GM18951 (cell line): Measurements from ENCODE around the gene IFNG-AS1.

Experiments
- POLR2A ChIP-seq: IDR thresholded peaks from 4 replicates; pipeline ENCODE4 v1.6.1; 2011; ENCODE audit warnings: mild to moderate bottlenecking; ENCODE audit not compliant: insufficient read length, insufficient read depth; ENCODE audit errors: extremely low read depth
- in situ Hi-C: fragments of 300-500 bp; cut with MboI; formaldehyde crosslinking; loops from one replicate; pipeline ENCODE4 v1.12.0; 2022; ENCODE audit warnings: low sequenced_read_pairs, mixed read lengths, inconsistent platforms; ENCODE audit not compliant: unreplicated experiment

The IFNG-AS1 gene

GRCh38 chr12:68003777-68004176, 14.5 kb downstream of the IFNG-AS1 start:
- TF ChIP-seq POLR2A = no peak
- in situ Hi-C loops = no loop called here

GRCh38 chr12:68007033-68007432, 17.8 kb downstream of the IFNG-AS1 start:
- in situ Hi-C loops = no loop called here
- no peak for TF ChIP-seq POLR2A

- in situ Hi-C loops = no loop called here
- no peak for TF ChIP-seq POLR2A
Observed at GRCh38 chr12:68007466-68007865, 18.2 kb downstream of the IFNG-AS1 start.

- TF ChIP-seq POLR2A = no peak
Observed at GRCh38 chr12:68011206-68011881, 22.1 kb downstream of the IFNG-AS1 start.

GRCh38 chr12:68011882-68012207, 22.6 kb downstream of the IFNG-AS1 start:
- TF ChIP-seq POLR2A = no peak

More at GRCh38 chr12:68011206-68011881, 22.1 kb downstream of the IFNG-AS1 start:
- in situ Hi-C loops = no loop called here

GRCh38 chr12:68012712-68013111, 23.5 kb downstream of the IFNG-AS1 start:
- TF ChIP-seq POLR2A = no peak
- in situ Hi-C loops = no loop called here

More at GRCh38 chr12:68011882-68012207, 22.6 kb downstream of the IFNG-AS1 start:
- in situ Hi-C loops = no loop called here

- no peak for TF ChIP-seq POLR2A
- in situ Hi-C loops = no loop called here
Observed at GRCh38 chr12:68013181-68013580, 23.9 kb downstream of the IFNG-AS1 start.

GRCh38 chr12:68016136-68016535, 26.9 kb downstream of the IFNG-AS1 start:
- no peak for TF ChIP-seq POLR2A
- in situ Hi-C loops = no loop called here

GRCh38 chr12:68018315-68018714, 29.1 kb downstream of the IFNG-AS1 start:
- TF ChIP-seq POLR2A = no peak
- in situ Hi-C loops = no loop called here

- in situ Hi-C loops = no loop called here
- TF ChIP-seq POLR2A = no peak
Observed at GRCh38 chr12:68020049-68020448, 30.8 kb downstream of the IFNG-AS1 start.

GRCh38 chr12:68020699-68021098, 31.5 kb downstream of the IFNG-AS1 start:
- TF ChIP-seq POLR2A = no peak
- in situ Hi-C loops = no loop called here

GRCh38 chr12:68028647-68029046, 39.4 kb downstream of the IFNG-AS1 start:
- TF ChIP-seq POLR2A = no peak
- in situ Hi-C loops = loop anchor here (25.0 kb wide), 1 partner anchor 284 kb away; no protein-coding TSS in a partner anchor

GRCh38 chr12:68030248-68030647, 41.0 kb downstream of the IFNG-AS1 start:
- no peak for TF ChIP-seq POLR2A
- in situ Hi-C loops = loop anchor here (25.0 kb wide), 1 partner anchor 282 kb away; no protein-coding TSS in a partner anchor

- in situ Hi-C loops = loop anchor here (25.0 kb wide), 1 partner anchor 281 kb away; no protein-coding TSS in a partner anchor
- no peak for TF ChIP-seq POLR2A
Observed at GRCh38 chr12:68031174-68031573, 41.9 kb downstream of the IFNG-AS1 start.
